Lower leg skin (tissue), 3 donors: Measurements from ENCODE around the gene AOPEP.

Source experiments
- CTCF ChIP-seq, 3 donors: fragments of 450-650 bp; IDR thresholded peaks; one replicate each; pipeline ENCODE4 v1.5.1; 2016; ENCODE audit warnings: antibody characterized with exemption in 3 of 3, mild to moderate bottlenecking in 3 of 3, moderate library complexity in 2 of 3
- POLR2A ChIP-seq, 2 donors: fragments of 450-650 bp; IDR thresholded peaks; one replicate each; pipeline ENCODE4 v1.6.1; 2016 to 2017; ENCODE audit warnings: antibody characterized with exemption in 2 of 2, mild to moderate bottlenecking in 1 of 2, moderate library complexity in 1 of 2

DNA sequence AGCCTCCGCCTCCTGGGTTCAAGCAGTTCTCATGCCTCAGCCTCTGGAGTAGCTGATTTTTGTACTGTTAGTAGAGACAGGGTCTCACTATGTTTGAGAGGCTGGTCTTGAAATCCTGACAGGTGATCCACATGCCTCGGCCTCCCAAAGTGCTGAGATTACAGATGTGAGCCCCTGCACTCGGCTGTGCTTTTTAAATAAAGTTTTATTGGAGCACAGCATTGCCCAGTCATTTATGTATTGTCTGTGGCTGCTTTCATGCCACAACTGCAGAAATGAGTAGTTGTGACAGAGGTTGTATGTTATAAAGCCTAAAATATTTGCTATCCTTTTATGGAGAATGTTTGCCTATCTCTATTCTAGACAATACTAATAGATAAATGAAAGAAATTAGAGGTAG is 169.2 kb downstream of the AOPEP start:
- TF ChIP-seq CTCF (IDR thresholded peaks at IDR 0.05), result no peak
- no peak for TF ChIP-seq POLR2A (IDR thresholded peaks at IDR 0.05)
